ENCODE data around the gene LRRC8D. TPM values are rescaled to one million over a fixed set of nuclear protein-coding genes. Genes with fewer than 3 reads are reported as not detected.

Gene LRRC8D
- total and polyA plus RNA-seq, 2 donors from 2014 or later = 16.3 to 36.6 TPM

DNA sequence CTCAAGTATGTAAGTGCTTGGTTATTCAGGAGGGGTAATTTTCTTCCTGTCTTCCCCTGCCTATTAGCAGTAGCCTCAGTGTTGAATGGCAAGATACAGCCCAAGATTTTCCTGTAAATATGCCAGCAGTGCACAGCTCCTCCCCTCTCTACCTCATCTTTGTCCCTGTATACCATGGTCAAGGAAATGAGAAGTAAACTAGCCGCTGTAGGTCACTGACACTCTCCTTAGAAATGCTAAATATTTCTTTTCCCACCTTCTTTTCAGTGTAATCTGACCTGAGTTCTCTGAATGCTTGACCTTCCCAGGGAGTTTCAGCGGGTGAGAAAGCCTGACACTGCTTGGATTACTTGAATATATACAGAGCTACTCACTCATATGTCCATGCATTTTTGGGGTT, 89.9 kb downstream of the LRRC8D start:
- no peak for FAIRE-seq
- DNase-seq = peak in 3 of 5 donors; percentile 31 to 81 (median 80)
- H3K4me3 ChIP-seq (ENCODE audit: low read length in 3 of 3) = no peak overlapping the region
- H3K27ac ChIP-seq (ENCODE audit: low read depth in 2 of 2, low read length in 2 of 2) = no peak overlapping the region
- H3K9me3 ChIP-seq (ENCODE audit: control insufficient read depth in 2 of 3, insufficient read depth in 1 of 3, low read length in 3 of 3) = no peaks in the 10 kb centered on the region
- intact Hi-C loops (cut with DNase I) = no loop called here
- no peaks in the 10 kb centered on the region for H3K36me3 ChIP-seq (ENCODE audit: control insufficient read depth in 2 of 3, insufficient read depth in 3 of 3, low read length in 3 of 3)
- H3K4me1 ChIP-seq (ENCODE audit: control insufficient read depth in 2 of 3, insufficient read depth in 2 of 3, low read depth in 1 of 3, low read length in 3 of 3) = peaks cover 4 to 16% (median 8%) of the 10 kb centered on the region in 3 donors
- no peaks in the 10 kb centered on the region for H3K27me3 ChIP-seq (ENCODE audit: control insufficient read depth, insufficient read depth, low read length)
- no peak overlapping the region for H3K9ac ChIP-seq (ENCODE audit: low read length in 3 of 3)
- TF ChIP-seq, protein P1, sequence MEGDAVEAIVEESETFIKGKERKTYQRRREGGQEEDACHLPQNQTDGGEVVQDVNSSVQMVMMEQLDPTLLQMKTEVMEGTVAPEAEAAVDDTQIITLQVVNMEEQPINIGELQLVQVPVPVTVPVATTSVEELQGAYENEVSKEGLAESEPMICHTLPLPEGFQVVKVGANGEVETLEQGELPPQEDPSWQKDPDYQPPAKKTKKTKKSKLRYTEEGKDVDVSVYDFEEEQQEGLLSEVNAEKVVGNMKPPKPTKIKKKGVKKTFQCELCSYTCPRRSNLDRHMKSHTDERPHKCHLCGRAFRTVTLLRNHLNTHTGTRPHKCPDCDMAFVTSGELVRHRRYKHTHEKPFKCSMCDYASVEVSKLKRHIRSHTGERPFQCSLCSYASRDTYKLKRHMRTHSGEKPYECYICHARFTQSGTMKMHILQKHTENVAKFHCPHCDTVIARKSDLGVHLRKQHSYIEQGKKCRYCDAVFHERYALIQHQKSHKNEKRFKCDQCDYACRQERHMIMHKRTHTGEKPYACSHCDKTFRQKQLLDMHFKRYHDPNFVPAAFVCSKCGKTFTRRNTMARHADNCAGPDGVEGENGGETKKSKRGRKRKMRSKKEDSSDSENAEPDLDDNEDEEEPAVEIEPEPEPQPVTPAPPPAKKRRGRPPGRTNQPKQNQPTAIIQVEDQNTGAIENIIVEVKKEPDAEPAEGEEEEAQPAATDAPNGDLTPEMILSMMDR (IDR thresholded peaks at IDR 0.05; ENCODE audit: borderline replicate concordance, extremely low read depth, insufficient read depth) = no peak

DNA sequence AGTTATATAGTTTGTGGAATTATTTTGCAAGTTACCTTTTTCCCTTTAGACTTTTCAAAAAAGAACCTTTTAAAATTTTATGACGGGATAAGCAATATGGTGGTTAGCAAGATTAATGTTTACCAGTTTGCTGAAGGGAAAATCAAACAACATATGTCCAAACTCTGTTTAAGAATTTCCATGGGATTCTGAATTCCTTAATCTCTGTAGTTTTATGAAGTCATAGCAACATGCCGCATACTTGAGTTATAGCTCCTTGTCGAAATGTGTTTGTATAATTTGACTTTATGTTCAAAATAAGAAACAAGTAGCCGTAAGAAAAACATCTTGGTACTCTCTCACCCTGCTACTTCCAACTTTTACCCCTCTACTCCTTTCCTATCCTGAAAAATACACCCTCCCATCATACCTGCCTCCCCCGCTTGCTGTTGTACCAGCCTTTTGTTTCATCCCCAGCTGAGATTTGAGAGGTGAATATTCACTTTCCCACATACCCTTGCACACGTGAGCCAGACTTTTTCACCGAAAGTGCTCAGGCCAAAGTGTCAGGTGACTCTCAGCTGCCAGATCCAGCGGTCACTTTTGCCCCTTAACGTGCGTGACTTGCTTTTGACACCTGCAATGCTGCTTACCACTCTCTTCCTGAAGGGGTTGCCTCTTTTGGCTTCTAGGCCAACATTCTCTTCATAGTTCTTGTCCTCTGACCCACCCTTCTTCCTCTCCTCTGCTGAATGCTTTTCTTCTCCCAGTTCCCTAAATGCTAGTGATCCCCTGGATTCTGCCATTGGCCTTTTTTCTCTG, 90.6 kb downstream of the LRRC8D start:
- no peak overlapping the region for H3K9ac ChIP-seq (ENCODE audit: low read length in 3 of 3)
- TF ChIP-seq, protein P1 (IDR thresholded peaks at IDR 0.05; ENCODE audit: borderline replicate concordance, extremely low read depth, insufficient read depth) = no peak
- H3K36me3 ChIP-seq (ENCODE audit: control insufficient read depth in 2 of 3, insufficient read depth in 3 of 3, low read length in 3 of 3) = no peaks in the 10 kb centered on the region
- H3K27ac ChIP-seq (ENCODE audit: low read depth in 2 of 2, low read length in 2 of 2) = no peak overlapping the region
- intact Hi-C loops (cut with DNase I) = no loop called here
- FAIRE-seq (no peak), DNase-seq (peak in 2 of 5 donors; percentile 46 to 66)
- no peak overlapping the region for H3K4me3 ChIP-seq (ENCODE audit: low read length in 3 of 3)
- H3K9me3 ChIP-seq (ENCODE audit: control insufficient read depth in 2 of 3, insufficient read depth in 1 of 3, low read length in 3 of 3) = no peaks in the 10 kb centered on the region
- no peaks in the 10 kb centered on the region for H3K27me3 ChIP-seq (ENCODE audit: control insufficient read depth, insufficient read depth, low read length)
- H3K4me1 ChIP-seq (ENCODE audit: control insufficient read depth in 2 of 3, insufficient read depth in 2 of 3, low read depth in 1 of 3, low read length in 3 of 3) = peaks cover 4 to 13% (median 8%) of the 10 kb centered on the region in 3 donors

DNA sequence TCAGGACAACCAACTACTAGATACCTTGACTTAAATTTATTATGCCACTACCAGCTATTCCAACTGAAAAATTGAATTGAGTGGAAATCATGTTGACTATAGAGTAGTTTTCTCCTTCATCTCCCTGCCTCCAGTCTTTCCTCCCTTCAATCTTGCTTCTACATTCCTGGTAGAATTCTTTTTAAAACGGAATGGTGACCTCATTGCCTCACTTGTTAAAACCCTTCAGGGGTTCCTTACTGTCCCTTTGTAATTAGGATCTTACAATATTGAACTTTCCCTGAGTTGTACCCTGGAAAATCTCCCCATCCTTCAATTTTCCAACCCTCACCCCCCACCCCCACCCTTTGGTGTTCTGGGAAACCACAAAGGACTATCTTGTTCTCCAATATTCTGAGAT, 91.2 kb downstream of the LRRC8D start:
- peaks cover 2 to 10% (median 4%) of the 10 kb centered on the region in 3 donors for H3K4me1 ChIP-seq (ENCODE audit: control insufficient read depth in 2 of 3, insufficient read depth in 2 of 3, low read depth in 1 of 3, low read length in 3 of 3)
- DNase-seq (no peak), FAIRE-seq (no peak)
- no peaks in the 10 kb centered on the region for H3K9me3 ChIP-seq (ENCODE audit: control insufficient read depth in 2 of 3, insufficient read depth in 1 of 3, low read length in 3 of 3)
- H3K4me3 ChIP-seq (ENCODE audit: low read length in 3 of 3) = no peak overlapping the region
- H3K9ac ChIP-seq (ENCODE audit: low read length in 3 of 3) = no peak overlapping the region
- intact Hi-C loops (cut with DNase I) = no loop called here
- H3K27ac ChIP-seq (ENCODE audit: low read depth in 2 of 2, low read length in 2 of 2) = no peak overlapping the region
- TF ChIP-seq, protein P1 (IDR thresholded peaks at IDR 0.05; ENCODE audit: borderline replicate concordance, extremely low read depth, insufficient read depth) = no peak
- no peaks in the 10 kb centered on the region for H3K36me3 ChIP-seq (ENCODE audit: control insufficient read depth in 2 of 3, insufficient read depth in 3 of 3, low read length in 3 of 3)
- H3K27me3 ChIP-seq (ENCODE audit: control insufficient read depth, insufficient read depth, low read length) = no peaks in the 10 kb centered on the region

All from kidney (tissue), 14 donors.